ENCODE results near the gene PPP2R2B.

DNA sequence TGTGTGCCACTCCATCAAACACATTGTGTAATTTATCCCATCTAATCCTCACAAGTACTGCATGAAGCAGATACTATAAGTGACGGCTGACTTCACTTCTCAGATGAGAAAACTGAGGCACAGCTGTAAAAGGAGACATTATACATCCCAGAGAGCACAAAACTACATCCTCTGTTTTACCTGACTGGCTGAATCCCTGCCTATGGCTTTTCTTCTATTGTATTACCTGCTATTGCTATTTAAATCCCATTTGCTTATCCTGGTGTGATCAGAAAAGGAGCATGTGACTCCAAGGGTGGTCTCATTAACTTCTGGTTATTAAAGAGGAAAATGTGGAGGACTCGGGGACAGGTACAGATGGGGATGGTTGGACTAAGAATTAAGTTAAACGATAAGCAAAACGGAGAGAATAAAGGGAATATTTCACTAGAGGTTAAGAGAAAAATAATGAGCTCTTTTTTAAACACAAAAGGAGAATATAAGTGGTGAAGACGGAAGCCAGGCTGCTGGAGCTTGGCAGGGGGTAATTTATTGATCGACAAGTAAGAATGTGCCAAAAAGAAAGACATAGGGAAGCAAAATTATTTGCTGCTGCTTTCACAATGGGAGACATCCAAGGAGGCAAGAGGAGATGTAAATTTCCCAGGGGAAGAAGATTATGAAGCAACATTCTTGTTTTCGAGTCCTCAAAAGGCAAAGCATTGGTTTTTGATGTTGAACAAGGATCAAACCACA is 206.8 kb downstream of the PPP2R2B start:
- no peak for TF ChIP-seq CTCF (IDR thresholded peaks at IDR 0.05; ENCODE audit: low read depth, low read length)
- TF ChIP-seq MAX (IDR thresholded peaks at IDR 0.05; ENCODE audit: low read depth, low read length) = no peak
- TF ChIP-seq POLR2A (IDR thresholded peaks at IDR 0.05; ENCODE audit: extremely low read depth, insufficient read length) = no peak
